Hepatocyte (in vitro differentiated cells): ENCODE data around the gene SENP1.

Source experiments
- EZH2 ChIP-seq: fragments of 200-600 bp; sonication (generic); IDR thresholded peaks from 2 replicates; pipeline ENCODE4 v1.6.1; 2016; ENCODE audit warnings: antibody characterized with exemption, mild to moderate bottlenecking, borderline replicate concordance
- EZH2phosphoT487 ChIP-seq: fragments of 200-600 bp; sonication (generic); IDR thresholded peaks from one replicate; pipeline ENCODE4 v1.6.1; 2018; ENCODE audit warnings: antibody characterized with exemption, mild to moderate bottlenecking, low read depth, moderate library complexity; ENCODE audit not compliant: unreplicated experiment, severe bottlenecking
- TF ChIP-seq, protein P1 (sequence below): fragments of 200-600 bp; sonication (generic); IDR thresholded peaks from 2 replicates; pipeline ENCODE4 v1.5.1; 2016; ENCODE audit warnings: antibody characterized with exemption, mild to moderate bottlenecking; ENCODE audit not compliant: poor library complexity

DNA sequence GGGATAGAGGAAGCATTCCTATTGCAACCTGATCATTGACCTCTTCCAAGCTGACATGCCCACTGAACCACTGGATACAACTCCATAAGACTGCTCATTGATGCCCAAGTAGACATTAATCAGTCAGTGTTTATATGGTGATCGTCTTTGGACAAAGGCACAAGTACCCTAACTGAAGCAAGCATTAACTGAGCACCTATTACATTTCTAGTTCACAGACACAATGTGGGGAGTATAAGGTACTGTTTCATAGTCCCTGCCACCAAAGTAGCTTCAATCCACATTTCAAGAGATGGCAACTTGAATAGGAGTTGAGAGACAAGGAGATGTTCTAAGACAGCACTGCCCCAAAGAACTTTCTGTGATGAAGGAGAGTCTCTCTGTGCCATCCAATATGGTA is 90.8 kb downstream of the SENP1 start:
- TF ChIP-seq EZH2 (no peak), EZH2phosphoT487 (no peak)
- TF ChIP-seq, protein P1, sequence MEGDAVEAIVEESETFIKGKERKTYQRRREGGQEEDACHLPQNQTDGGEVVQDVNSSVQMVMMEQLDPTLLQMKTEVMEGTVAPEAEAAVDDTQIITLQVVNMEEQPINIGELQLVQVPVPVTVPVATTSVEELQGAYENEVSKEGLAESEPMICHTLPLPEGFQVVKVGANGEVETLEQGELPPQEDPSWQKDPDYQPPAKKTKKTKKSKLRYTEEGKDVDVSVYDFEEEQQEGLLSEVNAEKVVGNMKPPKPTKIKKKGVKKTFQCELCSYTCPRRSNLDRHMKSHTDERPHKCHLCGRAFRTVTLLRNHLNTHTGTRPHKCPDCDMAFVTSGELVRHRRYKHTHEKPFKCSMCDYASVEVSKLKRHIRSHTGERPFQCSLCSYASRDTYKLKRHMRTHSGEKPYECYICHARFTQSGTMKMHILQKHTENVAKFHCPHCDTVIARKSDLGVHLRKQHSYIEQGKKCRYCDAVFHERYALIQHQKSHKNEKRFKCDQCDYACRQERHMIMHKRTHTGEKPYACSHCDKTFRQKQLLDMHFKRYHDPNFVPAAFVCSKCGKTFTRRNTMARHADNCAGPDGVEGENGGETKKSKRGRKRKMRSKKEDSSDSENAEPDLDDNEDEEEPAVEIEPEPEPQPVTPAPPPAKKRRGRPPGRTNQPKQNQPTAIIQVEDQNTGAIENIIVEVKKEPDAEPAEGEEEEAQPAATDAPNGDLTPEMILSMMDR: no peak
